ENCODE data around the gene PLCB4. TPM values are rescaled to one million over a fixed set of nuclear protein-coding genes. Genes with fewer than 3 reads are reported as not detected.

The PLCB4 gene
- polyA plus RNA-seq, 1 donor (not counting 4 experiments of a cell fraction or from before 2014, with no cell fraction given): 4.1 TPM

GRCh38 chr20:9344083-9344920 lies 275.4 kb downstream of the PLCB4 start:
- dilution Hi-C loops (cut with MboI; ENCODE audit: extremely low pct_ligation_motif_present, low sequenced_read_pairs): no loop called here
- Histone ChIP-seq H3K9me1 (ENCODE audit: control insufficient read depth, extremely low read depth, insufficient read depth, low read length) (no peaks in the 10 kb centered on the region), H3K9me3 (ENCODE audit: control insufficient read depth, low read depth, low read length) (no peaks in the 10 kb centered on the region), H3K36me3 (ENCODE audit: control insufficient read depth in 2 of 2, extremely low read depth in 1 of 2, insufficient read depth in 2 of 2, low read length in 2 of 2) (no peaks in the 10 kb centered on the region), H4K20me1 (ENCODE audit: control insufficient read depth, extremely low read depth, insufficient read depth, low read length) (no peaks in the 10 kb centered on the region), H3K27me3 (ENCODE audit: control insufficient read depth, extremely low read depth, insufficient read depth, low read length) (no peaks in the 10 kb centered on the region), H2AFZ (ENCODE audit: control insufficient read depth, low read length) (no peak overlapping the region), H3K27ac (ENCODE audit: control insufficient read depth, insufficient read depth, low read length) (no peak overlapping the region), H3K4me1 (ENCODE audit: control insufficient read depth, extremely low read depth, insufficient read depth, low read length) (no peaks in the 10 kb centered on the region), H3K79me2 (ENCODE audit: control insufficient read depth, insufficient read depth, low read length) (no peaks in the 10 kb centered on the region), H3K4me2 (ENCODE audit: control insufficient read depth, extremely low read depth, insufficient read depth, low read depth, low read length) (no peak overlapping the region), H3K4me3 (ENCODE audit: control insufficient read depth in 2 of 3, extremely low read depth in 1 of 3, insufficient read depth in 2 of 3, low read depth in 1 of 3, low read length in 3 of 3) (no peak overlapping the region), H3K9ac (ENCODE audit: control insufficient read depth, extremely low read depth, insufficient read depth, low read length) (no peak overlapping the region)
- TF ChIP-seq, protein P1, sequence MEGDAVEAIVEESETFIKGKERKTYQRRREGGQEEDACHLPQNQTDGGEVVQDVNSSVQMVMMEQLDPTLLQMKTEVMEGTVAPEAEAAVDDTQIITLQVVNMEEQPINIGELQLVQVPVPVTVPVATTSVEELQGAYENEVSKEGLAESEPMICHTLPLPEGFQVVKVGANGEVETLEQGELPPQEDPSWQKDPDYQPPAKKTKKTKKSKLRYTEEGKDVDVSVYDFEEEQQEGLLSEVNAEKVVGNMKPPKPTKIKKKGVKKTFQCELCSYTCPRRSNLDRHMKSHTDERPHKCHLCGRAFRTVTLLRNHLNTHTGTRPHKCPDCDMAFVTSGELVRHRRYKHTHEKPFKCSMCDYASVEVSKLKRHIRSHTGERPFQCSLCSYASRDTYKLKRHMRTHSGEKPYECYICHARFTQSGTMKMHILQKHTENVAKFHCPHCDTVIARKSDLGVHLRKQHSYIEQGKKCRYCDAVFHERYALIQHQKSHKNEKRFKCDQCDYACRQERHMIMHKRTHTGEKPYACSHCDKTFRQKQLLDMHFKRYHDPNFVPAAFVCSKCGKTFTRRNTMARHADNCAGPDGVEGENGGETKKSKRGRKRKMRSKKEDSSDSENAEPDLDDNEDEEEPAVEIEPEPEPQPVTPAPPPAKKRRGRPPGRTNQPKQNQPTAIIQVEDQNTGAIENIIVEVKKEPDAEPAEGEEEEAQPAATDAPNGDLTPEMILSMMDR (optimal IDR thresholded peaks at IDR 0.05 in 1 of 3, IDR thresholded peaks at IDR 0.05 in 1 of 3, conservative IDR thresholded peaks at IDR 0.05 in 1 of 3; ENCODE audit: extremely low read depth in 1 of 3, insufficient read depth in 2 of 3, low read length in 3 of 3): no peak
- TF ChIP-seq EZH2 (IDR thresholded peaks at IDR 0.05; ENCODE audit: low read length): no peak
- DNase-seq (ENCODE audit: low read depth, low spot score) (no peak), FAIRE-seq (no peak)

DNA sequence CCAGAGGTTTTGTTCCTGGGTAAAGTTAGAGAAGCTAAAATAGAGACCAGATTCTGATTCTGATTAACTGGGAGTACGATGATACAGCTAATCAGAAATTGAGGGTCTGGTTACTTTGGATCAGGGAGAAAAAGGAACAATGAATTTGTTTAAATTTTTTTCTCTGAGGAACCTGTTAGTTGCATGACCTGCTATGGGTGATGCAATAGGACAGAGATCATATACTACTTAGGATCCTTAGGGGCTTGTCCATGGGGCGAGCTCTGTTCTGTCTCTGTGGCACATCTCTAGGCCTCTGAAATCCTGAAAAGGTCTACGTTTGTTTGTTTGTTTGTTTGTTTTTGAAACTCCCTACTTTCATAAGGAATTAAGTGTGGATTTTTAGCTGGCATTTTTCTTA lies 279.4 kb downstream of the PLCB4 start:
- FAIRE-seq: no peak

More for the DNA sequence above, 279.4 kb downstream of the PLCB4 start:
- no peak overlapping the region for H2AFZ ChIP-seq (ENCODE audit: control insufficient read depth, low read length)
- no peaks in the 10 kb centered on the region for H3K4me1 ChIP-seq (ENCODE audit: control insufficient read depth, extremely low read depth, insufficient read depth, low read length)
- H3K9ac ChIP-seq (ENCODE audit: control insufficient read depth, extremely low read depth, insufficient read depth, low read length): no peak overlapping the region
- TF ChIP-seq EZH2 (IDR thresholded peaks at IDR 0.05; ENCODE audit: low read length): no peak
- TF ChIP-seq, protein P1 (optimal IDR thresholded peaks at IDR 0.05 in 1 of 3, IDR thresholded peaks at IDR 0.05 in 1 of 3, conservative IDR thresholded peaks at IDR 0.05 in 1 of 3; ENCODE audit: extremely low read depth in 1 of 3, insufficient read depth in 2 of 3, low read length in 3 of 3): no peak
- H3K9me1 ChIP-seq (ENCODE audit: control insufficient read depth, extremely low read depth, insufficient read depth, low read length): no peaks in the 10 kb centered on the region
- H3K4me2 ChIP-seq (ENCODE audit: control insufficient read depth, extremely low read depth, insufficient read depth, low read depth, low read length): no peak overlapping the region
- no peak overlapping the region for H3K4me3 ChIP-seq (ENCODE audit: control insufficient read depth in 2 of 3, extremely low read depth in 1 of 3, insufficient read depth in 2 of 3, low read depth in 1 of 3, low read length in 3 of 3)
- H3K36me3 ChIP-seq (ENCODE audit: control insufficient read depth in 2 of 2, extremely low read depth in 1 of 2, insufficient read depth in 2 of 2, low read length in 2 of 2): no peaks in the 10 kb centered on the region
- H3K9me3 ChIP-seq (ENCODE audit: control insufficient read depth, low read depth, low read length): no peaks in the 10 kb centered on the region
- H4K20me1 ChIP-seq (ENCODE audit: control insufficient read depth, extremely low read depth, insufficient read depth, low read length): no peaks in the 10 kb centered on the region
- DNase-seq (ENCODE audit: low read depth, low spot score): no peak
- no peaks in the 10 kb centered on the region for H3K79me2 ChIP-seq (ENCODE audit: control insufficient read depth, insufficient read depth, low read length)
- dilution Hi-C loops (cut with MboI; ENCODE audit: extremely low pct_ligation_motif_present, low sequenced_read_pairs): no loop called here
- no peak overlapping the region for H3K27ac ChIP-seq (ENCODE audit: control insufficient read depth, insufficient read depth, low read length)
- no peaks in the 10 kb centered on the region for H3K27me3 ChIP-seq (ENCODE audit: control insufficient read depth, extremely low read depth, insufficient read depth, low read length)
